LHCN-M2 (cell line): ENCODE data around the gene ATP1A3. TPM values are rescaled to one million over a fixed set of nuclear protein-coding genes. Genes with fewer than 3 reads are reported as not detected.

ENCODE experiments used
- DNase-seq: peaks from one replicate; pipeline ENCODE4 v3.0.0-alpha.2; 2012; ENCODE audit warnings: low read depth
- total RNA-seq: library from RNA; depleted of rRNA; stranded (reverse); fragments of >200 nt; gene quantifications from 2 replicates; pipeline ENCODE4 v1.2.3, GENCODE V29; 2014

ATP1A3 gene
- total RNA-seq, 1 experiment from 2014 or later, result 0.40 TPM

DNA sequence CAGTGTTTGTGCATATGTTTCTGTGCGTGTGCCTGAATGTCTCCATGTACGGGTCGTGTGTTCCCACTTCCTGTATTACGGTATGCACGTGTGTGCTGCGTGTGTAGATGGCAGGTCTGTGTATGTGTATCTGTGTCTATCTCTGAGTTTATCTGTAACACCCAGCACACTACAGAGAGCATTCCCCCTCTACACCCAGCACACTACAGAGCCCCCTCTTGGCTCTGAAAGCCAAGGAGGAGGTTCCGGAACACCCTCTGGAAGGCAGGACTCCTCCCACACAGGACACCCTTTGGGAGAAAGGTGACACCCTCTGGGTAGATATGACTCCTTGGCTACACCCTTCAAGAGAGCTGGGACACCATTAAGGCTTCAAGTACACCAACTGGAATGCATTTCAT, 63.7 kb downstream of the ATP1A3 start:
- no peak for DNase-seq

- no peak for DNase-seq
Measured at GRCh38 chr19:41929536-41930071, 64.4 kb downstream of the ATP1A3 start.

- no peak for DNase-seq
Measured at GRCh38 chr19:41928754-41929535, 65.1 kb downstream of the ATP1A3 start.

- DNase-seq, result no peak
Measured at GRCh38 chr19:41928221-41928683, 65.8 kb downstream of the ATP1A3 start, which contains the start of gene ERFL. Gene ERFL (minus strand): TSS chr19:41928449. CDS start chr19:41912919, 15,530 bp downstream.

DNA sequence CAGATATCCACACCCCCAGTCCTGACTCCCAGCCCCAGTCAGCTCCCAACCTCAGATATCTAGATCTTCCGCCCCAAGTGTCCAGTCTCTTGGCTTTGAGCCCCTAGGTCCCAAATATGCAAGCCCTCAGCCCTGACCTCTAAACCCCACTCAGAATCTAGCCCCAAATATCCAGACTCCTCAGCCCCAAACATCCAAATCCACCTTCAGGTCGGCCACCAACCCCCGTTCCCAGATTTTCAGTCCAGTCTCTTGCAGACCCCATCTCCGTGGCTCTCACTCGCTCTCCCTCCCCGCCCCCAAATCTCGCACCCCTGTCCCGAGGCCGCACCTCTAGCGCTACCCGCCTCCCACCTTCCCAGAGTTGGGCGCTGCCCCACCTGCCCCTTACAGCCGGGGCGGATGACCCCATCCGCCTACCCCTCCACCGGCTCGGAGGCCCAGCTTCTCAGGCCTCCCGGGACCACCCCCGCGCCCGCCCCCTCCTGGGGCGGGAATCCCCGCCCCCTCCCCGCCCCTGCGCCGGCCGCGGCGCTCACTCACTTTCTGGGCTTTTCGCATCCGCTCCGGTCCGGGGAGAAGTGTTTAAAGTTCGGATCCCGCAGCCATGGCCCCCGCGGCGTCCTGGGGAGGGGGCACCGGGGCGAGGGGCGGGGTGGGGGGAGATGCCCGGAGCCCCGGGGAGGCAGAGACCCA, 66.4 kb downstream of the ATP1A3 start:
- no peak for DNase-seq

GRCh38 chr19:41926763-41927496, 67.1 kb downstream of the ATP1A3 start:
- no peak for DNase-seq

DNA sequence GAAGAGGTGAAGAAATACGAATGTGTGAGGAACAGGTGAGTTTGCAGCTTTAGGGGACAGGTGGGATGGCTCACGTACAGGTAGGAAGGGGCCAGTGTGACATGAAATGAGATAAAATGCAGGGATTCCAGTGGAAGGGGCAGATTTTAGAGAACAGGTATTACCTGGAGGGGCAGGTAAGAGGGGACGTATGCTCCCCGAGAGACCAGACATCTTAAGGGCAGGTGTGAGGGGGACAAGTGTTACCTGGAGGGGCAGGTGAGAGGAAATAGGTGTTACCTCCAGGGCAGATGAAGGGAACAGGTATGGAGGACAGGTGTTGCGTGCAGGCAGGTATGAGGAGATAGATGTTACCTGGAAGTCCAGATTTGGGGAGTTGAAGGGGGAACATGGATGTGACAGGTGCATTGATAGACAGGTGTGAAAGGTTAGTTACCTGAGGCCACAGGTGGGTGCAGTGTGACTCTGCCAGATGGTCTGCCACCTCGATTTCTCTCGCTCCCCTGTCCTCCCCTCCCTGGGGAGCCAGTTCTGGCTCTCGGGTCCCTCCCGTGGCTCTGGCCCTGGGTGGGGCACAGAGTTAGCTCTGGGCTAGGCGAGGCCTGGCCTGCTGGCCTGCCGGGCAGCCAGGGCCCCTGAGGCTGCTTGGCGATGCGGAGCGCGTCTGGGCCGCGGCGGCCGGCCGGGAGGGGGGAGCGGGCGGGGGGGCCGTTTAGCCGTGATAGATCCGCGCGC, 67.8 kb downstream of the ATP1A3 start:
- no peak for DNase-seq

DNA sequence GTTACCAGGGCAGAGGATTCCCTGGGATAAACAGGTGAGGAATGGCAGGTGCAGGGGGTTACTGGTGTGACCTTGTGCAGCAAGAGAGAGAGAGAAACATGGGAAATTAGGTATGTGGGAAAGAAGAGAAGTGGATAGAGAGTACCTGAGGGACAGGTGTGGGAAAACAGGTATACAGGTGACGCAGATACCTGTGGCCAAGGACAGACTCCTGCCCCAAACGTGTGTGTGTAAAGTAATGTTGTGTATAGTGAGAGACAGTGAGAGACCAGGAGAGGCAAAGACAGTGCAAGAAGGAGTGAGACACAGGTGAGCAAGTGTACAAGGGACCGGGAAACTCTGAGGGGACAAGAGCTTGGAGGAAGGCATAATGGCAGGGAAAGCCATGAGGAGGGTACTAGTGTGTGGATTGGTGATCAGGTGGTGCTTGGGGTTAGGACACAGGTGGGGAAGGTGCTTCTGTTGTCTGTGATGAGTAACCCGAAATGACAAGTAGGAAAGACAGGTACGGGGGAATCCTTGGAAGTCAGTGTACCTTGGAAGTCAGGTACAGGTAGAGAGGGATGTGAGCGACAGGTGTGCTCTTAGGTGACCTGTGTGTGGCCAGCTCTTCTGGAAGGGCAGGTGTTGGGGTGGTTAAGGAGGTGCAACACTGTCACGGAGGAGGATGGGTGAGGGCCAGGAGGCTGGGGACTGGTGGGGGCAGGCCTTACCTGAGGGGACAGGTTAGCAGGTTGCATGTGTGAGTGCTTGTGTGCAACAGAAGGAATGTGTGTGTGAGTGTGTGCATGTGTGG, 68.6 kb downstream of the ATP1A3 start:
- no peak for DNase-seq

DNA sequence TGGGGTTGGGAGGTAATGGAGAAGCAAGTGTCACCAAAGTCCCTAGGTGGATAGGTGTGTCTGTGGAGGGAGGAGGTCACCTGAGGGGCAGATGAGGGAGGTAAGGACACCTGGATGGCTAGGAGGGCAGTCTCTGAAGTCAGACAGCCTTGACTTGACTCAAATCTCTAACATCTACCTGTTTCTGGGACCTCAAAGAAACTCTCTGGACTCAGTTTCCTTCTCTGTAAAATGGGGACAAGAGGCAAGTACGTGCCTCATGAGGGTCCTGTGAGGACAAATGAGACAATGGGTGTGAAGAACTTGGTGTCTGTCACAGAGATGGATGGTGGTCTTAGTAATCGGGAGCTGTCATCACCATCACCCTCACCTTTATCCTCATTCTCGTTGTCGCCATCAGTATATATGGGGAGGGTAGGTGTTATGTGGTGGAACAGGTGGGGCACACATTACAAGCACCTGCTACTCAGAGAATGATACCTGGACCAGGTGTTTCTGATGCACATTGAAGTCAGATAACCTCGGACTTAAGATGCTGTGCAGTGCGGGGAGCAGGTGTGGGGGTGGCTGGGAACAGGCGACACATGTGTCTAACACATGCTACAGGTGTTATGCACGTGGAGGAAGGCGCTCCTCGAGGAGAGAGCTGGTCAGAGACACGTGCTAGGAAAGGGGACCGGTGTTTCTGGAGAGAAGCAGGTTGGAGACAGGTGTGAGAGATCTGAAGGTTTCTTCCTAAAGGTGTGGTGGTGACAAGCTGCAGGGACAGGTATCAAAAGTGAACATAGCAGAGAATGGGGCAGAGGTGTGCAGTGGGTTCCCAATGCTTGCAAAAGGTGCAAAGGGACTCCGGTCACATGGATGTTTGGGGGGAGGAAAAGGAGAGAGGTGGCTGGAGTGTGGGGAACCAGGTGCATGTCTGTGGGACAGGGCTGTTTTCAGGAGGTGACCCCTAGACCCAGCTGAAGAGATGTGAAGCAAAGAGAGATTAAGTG, 69.6 kb downstream of the ATP1A3 start:
- DNase-seq, result no peak

- DNase-seq, result no peak
Measured at GRCh38 chr19:41923045-41923788, 70.8 kb downstream of the ATP1A3 start.

DNA sequence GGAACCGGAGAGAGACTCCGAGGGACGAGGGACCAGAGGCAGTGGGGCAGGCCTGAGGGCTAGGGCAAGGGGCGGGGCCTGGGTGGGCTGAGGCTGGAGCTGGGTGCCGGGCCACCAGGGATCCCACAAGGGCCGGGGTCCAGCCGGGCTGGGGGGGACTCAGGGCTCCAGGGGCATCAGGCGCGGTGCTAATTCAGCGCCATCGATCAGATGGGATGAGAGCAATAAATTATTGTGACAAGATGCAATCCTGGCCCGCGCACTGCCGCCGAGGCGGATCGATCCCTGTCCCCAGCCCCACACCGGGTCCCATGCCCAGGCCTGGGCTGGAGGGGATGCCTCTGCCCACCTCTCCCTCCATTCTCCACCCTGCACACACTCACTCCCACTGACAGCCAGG, 71.4 kb downstream of the ATP1A3 start:
- DNase-seq, result no peak

GRCh38 chr19:41921577-41922576, 72.2 kb downstream of the ATP1A3 start:
- DNase-seq, result no peak

DNA sequence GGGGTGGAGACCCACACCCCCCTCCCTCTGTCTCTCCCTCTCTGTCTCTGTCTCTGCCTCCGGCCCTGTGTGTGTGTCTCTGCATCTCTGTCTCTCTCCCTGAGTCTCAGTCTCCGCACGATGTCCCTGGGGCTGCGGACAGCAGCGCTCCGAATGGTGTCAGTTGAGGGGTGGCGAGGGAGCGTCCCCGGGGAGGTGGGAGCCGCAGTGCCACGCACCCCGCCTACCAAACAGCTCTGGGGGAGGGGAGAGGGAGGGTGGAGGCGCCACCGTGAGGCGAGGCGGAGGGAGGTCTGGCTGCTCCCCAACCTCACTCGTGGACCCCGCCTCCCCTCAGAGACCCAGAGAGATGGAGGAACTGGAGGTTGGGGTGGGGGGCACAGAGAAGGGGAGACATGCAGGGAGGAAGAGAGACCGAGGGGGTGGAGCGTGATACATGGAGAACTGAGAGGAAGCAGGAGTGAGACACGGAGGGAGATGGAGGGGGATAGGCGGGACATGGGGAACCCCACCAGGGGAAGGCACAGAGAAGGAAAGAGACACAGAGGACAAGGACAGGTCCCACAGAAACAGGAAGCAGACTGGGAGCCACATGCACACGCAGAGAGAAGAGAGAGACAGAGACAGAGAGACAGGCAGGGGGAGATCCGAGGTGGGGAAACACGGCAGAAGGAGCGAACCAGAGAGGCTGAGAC, 73.0 kb downstream of the ATP1A3 start:
- DNase-seq, result no peak

- DNase-seq, result no peak
Measured at GRCh38 chr19:41919948-41920712, 73.9 kb downstream of the ATP1A3 start.

GRCh38 chr19:41918653-41919244, 75.3 kb downstream of the ATP1A3 start:
- DNase-seq, result no peak
